ENCODE data around the gene C4B.
"Not testable (repeated sequence)": the region's sequence is repeated elsewhere in the genome, so short reads cannot be mapped to it uniquely, and the experiment has no call there.

Gene C4B

GRCh38 chr6:31977816-31978431 is 36.7 kb upstream of the C4B start:
- no peak overlapping the region for H3K4me3 ChIP-seq (ENCODE audit: low read depth, low read length)
- DNase-seq (ENCODE audit: low read depth): no peak

GRCh38 chr6:31978831-31979230 is 35.8 kb upstream of the C4B start:
- no peak for DNase-seq (ENCODE audit: low read depth)
- no peak overlapping the region for H3K4me3 ChIP-seq (ENCODE audit: low read depth, low read length)
- TF ChIP-seq CTCF (IDR thresholded peaks at IDR 0.05; ENCODE audit: low read depth, low read length, missing control alignments): no peak

More at GRCh38 chr6:31977816-31978431, 36.7 kb upstream of the C4B start:
- no peak for TF ChIP-seq CTCF (IDR thresholded peaks at IDR 0.05; ENCODE audit: low read depth, low read length, missing control alignments)

- no peak for DNase-seq (ENCODE audit: low read depth)
- no peak for TF ChIP-seq CTCF (IDR thresholded peaks at IDR 0.05; ENCODE audit: low read depth, low read length, missing control alignments)
- H3K4me3 ChIP-seq (ENCODE audit: low read depth, low read length): no peak overlapping the region
Measured at GRCh38 chr6:31979238-31979898, 35.2 kb upstream of the C4B start.

- DNase-seq (ENCODE audit: low read depth); H3K4me3 ChIP-seq (ENCODE audit: low read depth, low read length): not testable (repeated sequence)
Measured at GRCh38 chr6:31980195-31980876, 34.3 kb upstream of the C4B start.

GRCh38 chr6:31980998-31981397 is 33.6 kb upstream of the C4B start:
- H3K4me3 ChIP-seq (ENCODE audit: low read depth, low read length); DNase-seq (ENCODE audit: low read depth): not testable (repeated sequence)

GRCh38 chr6:31981744-31982143 is 32.9 kb upstream of the C4B start, which contains the start of gene C4A:
C4A (plus strand) TSS chr6:31982057; CDS start chr6:31982108, 51 bp downstream.
- H3K4me3 ChIP-seq (ENCODE audit: low read depth, low read length): not testable (repeated sequence)

GRCh38 chr6:31989363-31989762 is 25.2 kb upstream of the C4B start:
- H3K4me3 ChIP-seq (ENCODE audit: low read depth, low read length); DNase-seq (ENCODE audit: low read depth): not testable (repeated sequence)

More at GRCh38 chr6:31981744-31982143, 32.9 kb upstream of the C4B start, which contains the start of gene C4A:
- not testable (repeated sequence) for DNase-seq (ENCODE audit: low read depth)

GRCh38 chr6:31994421-31994820 is 20.2 kb upstream of the C4B start:
- DNase-seq (ENCODE audit: low read depth): not testable (repeated sequence)

GRCh38 chr6:31996385-31996784 is 18.2 kb upstream of the C4B start:
- not testable (repeated sequence) for DNase-seq (ENCODE audit: low read depth); H3K4me3 ChIP-seq (ENCODE audit: low read depth, low read length)

More at GRCh38 chr6:31994421-31994820, 20.2 kb upstream of the C4B start:
- not testable (repeated sequence) for H3K4me3 ChIP-seq (ENCODE audit: low read depth, low read length)

GRCh38 chr6:32002546-32003268 is 11.9 kb upstream of the C4B start:
- not testable (repeated sequence) for DNase-seq (ENCODE audit: low read depth)

GRCh38 chr6:32003301-32003700 is 11.3 kb upstream of the C4B start:
- not testable (repeated sequence) for DNase-seq (ENCODE audit: low read depth); H3K4me3 ChIP-seq (ENCODE audit: low read depth, low read length)

More at GRCh38 chr6:32002546-32003268, 11.9 kb upstream of the C4B start:
- H3K4me3 ChIP-seq (ENCODE audit: low read depth, low read length): not testable (repeated sequence)

- not testable (repeated sequence) for DNase-seq (ENCODE audit: low read depth); H3K4me3 ChIP-seq (ENCODE audit: low read depth, low read length)
Measured at GRCh38 chr6:32004393-32004792, 10.2 kb upstream of the C4B start.

GRCh38 chr6:32004864-32005537 is 9.6 kb upstream of the C4B start:
- not testable (repeated sequence) for H3K4me3 ChIP-seq (ENCODE audit: low read depth, low read length); DNase-seq (ENCODE audit: low read depth)

GRCh38 chr6:32005538-32005880 is 9.1 kb upstream of the C4B start:
- H3K4me3 ChIP-seq (ENCODE audit: low read depth, low read length); DNase-seq (ENCODE audit: low read depth): not testable (repeated sequence)

All from GM12864 (cell line).